ENCODE measurements around the gene PUM1. TPM values are rescaled to one million over a fixed set of nuclear protein-coding genes. Genes with fewer than 3 reads are reported as not detected.
A peak's percentile ranks its signal among the peaks of the same experiment; 100 is the strongest.

PUM1 gene
- total and polyA plus RNA-seq, 2 donors (not counting 3 experiments of a cell fraction or from before 2014, with no cell fraction given): 94.7 to 124 TPM

- no peaks in the 10 kb centered on the region for H4K20me1 ChIP-seq (replicated peaks; ENCODE audit: control insufficient read depth, extremely low read depth, insufficient read depth, low read length)
- POLR2A ChIA-PET: no interaction called here
- H3K9me1 ChIP-seq (replicated peaks; ENCODE audit: control insufficient read depth, extremely low read depth, insufficient read depth, low read length): no peaks in the 10 kb centered on the region
- no peak overlapping the region for H3K27ac ChIP-seq (ENCODE audit: insufficient read depth, low read depth, low read length)
- BruUV-seq (replicated peaks): no TSS peak
- no peaks in the 10 kb centered on the region for H3K36me3 ChIP-seq (ENCODE audit: control insufficient read depth in 2 of 2, extremely low read depth in 1 of 2, insufficient read depth in 2 of 2, low read length in 2 of 2)
- peaks cover 0 to 2% of the 10 kb centered on the region in 2 experiments for H3K27me3 ChIP-seq (ENCODE audit: control insufficient read depth in 2 of 2, insufficient read depth in 2 of 2, low read length in 2 of 2)
- H3K9ac ChIP-seq (replicated peaks; ENCODE audit: extremely low read depth, insufficient read depth, low read length): no peak overlapping the region
- no peak overlapping the region for H3K4me2 ChIP-seq (ENCODE audit: insufficient read depth, low read length)
- H3K9me3 ChIP-seq (replicated peaks; ENCODE audit: control insufficient read depth, insufficient read depth, low read length): no peaks in the 10 kb centered on the region
- no peak overlapping the region for H3K4me3 ChIP-seq (replicated peaks in 1 of 3; ENCODE audit: insufficient read depth in 1 of 3, low read depth in 1 of 3, low read length in 3 of 3)
- H3K79me2 ChIP-seq (ENCODE audit: control insufficient read depth, insufficient read depth, low read length): no peaks in the 10 kb centered on the region
- TF ChIP-seq, protein P1, sequence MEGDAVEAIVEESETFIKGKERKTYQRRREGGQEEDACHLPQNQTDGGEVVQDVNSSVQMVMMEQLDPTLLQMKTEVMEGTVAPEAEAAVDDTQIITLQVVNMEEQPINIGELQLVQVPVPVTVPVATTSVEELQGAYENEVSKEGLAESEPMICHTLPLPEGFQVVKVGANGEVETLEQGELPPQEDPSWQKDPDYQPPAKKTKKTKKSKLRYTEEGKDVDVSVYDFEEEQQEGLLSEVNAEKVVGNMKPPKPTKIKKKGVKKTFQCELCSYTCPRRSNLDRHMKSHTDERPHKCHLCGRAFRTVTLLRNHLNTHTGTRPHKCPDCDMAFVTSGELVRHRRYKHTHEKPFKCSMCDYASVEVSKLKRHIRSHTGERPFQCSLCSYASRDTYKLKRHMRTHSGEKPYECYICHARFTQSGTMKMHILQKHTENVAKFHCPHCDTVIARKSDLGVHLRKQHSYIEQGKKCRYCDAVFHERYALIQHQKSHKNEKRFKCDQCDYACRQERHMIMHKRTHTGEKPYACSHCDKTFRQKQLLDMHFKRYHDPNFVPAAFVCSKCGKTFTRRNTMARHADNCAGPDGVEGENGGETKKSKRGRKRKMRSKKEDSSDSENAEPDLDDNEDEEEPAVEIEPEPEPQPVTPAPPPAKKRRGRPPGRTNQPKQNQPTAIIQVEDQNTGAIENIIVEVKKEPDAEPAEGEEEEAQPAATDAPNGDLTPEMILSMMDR (IDR thresholded peaks at IDR 0.05; ENCODE audit: extremely low read depth in 1 of 2, insufficient read depth in 1 of 2, low read depth in 1 of 2, low read length in 2 of 2): no peak
- no peak for TF ChIP-seq EZH2 (IDR thresholded peaks at IDR 0.05; ENCODE audit: borderline replicate concordance, low read depth, low read length, severe bottlenecking)
- CTCF ChIA-PET: interaction anchor here (1.4 to 6.0 kb wide), 5 partner anchors 8 to 141 kb away, joined by 6 to 49 read pairs (median 10); no protein-coding TSS in a partner anchor
- dilution Hi-C loops (cut with MboI; ENCODE audit: extremely low pct_ligation_motif_present, low sequenced_read_pairs) (loop anchor here (25.0 kb wide), 1 partner anchor 109 kb away; no protein-coding TSS in a partner anchor), intact Hi-C loops (cut with micrococcal nuclease) (no loop called here)
- FAIRE-seq (no peak), DNase-seq (ENCODE audit: low read depth, low spot score) (no peak)
- no peak overlapping the region for H2AFZ ChIP-seq (ENCODE audit: low read depth, low read length)
- H3K4me1 ChIP-seq (ENCODE audit: control insufficient read depth, extremely low read depth, insufficient read depth, low read length): no peaks in the 10 kb centered on the region
Observed at GRCh38 chr1:30920827-30921226, 144.7 kb downstream of the PUM1 start.

GRCh38 chr1:30919025-30919881 lies 146.3 kb downstream of the PUM1 start:
- H3K79me2 ChIP-seq (ENCODE audit: control insufficient read depth, insufficient read depth, low read length): no peaks in the 10 kb centered on the region
- intact Hi-C loops (cut with micrococcal nuclease): no loop called here
- H3K4me3 ChIP-seq (replicated peaks in 1 of 3; ENCODE audit: insufficient read depth in 1 of 3, low read depth in 1 of 3, low read length in 3 of 3): no peak overlapping the region
- no peaks in the 10 kb centered on the region for H4K20me1 ChIP-seq (replicated peaks; ENCODE audit: control insufficient read depth, extremely low read depth, insufficient read depth, low read length)
- H3K27ac ChIP-seq (ENCODE audit: insufficient read depth, low read depth, low read length): no peak overlapping the region
- ChIA-PET CTCF (interaction anchor here (0.6 to 6.0 kb wide), 9 partner anchors 8 to 1674 kb away, joined by 3 to 49 read pairs (median 7); no protein-coding TSS in a partner anchor), POLR2A (interaction anchor here (0.6 kb wide), 1 partner anchor 128 kb away, joined by 4 read pairs; no protein-coding TSS in a partner anchor)
- H3K36me3 ChIP-seq (ENCODE audit: control insufficient read depth in 2 of 2, extremely low read depth in 1 of 2, insufficient read depth in 2 of 2, low read length in 2 of 2): no peaks in the 10 kb centered on the region
- no peak overlapping the region for H2AFZ ChIP-seq (ENCODE audit: low read depth, low read length)
- TF ChIP-seq JUN (IDR thresholded peaks at IDR 0.05; ENCODE audit: borderline replicate concordance, insufficient read depth, insufficient read length, low read depth) (peak; percentile 49), POLR2AphosphoS5 (IDR thresholded peaks at IDR 0.05; ENCODE audit: insufficient read depth, low read depth, low read length) (no peak)
- no peak overlapping the region for H3K4me2 ChIP-seq (ENCODE audit: insufficient read depth, low read length)
- no peaks in the 10 kb centered on the region for H3K9me3 ChIP-seq (replicated peaks; ENCODE audit: control insufficient read depth, insufficient read depth, low read length)
- no peaks in the 10 kb centered on the region for H3K4me1 ChIP-seq (ENCODE audit: control insufficient read depth, extremely low read depth, insufficient read depth, low read length)
- no peak for FAIRE-seq
- peaks cover 0 to 2% of the 10 kb centered on the region in 2 experiments for H3K27me3 ChIP-seq (ENCODE audit: control insufficient read depth in 2 of 2, insufficient read depth in 2 of 2, low read length in 2 of 2)
- no peak overlapping the region for H3K9ac ChIP-seq (replicated peaks; ENCODE audit: extremely low read depth, insufficient read depth, low read length)
- DNase-seq (ENCODE audit: low read depth, low spot score): no peak
- no TSS peak for BruUV-seq (replicated peaks)
- dilution Hi-C loops (cut with MboI; ENCODE audit: extremely low pct_ligation_motif_present, low sequenced_read_pairs): loop anchor here (25.0 kb wide), 1 partner anchor 107 kb away; no protein-coding TSS in a partner anchor
- no peaks in the 10 kb centered on the region for H3K9me1 ChIP-seq (replicated peaks; ENCODE audit: control insufficient read depth, extremely low read depth, insufficient read depth, low read length)
